Common myeloid progenitor, CD34-positive (primary cell): Measurements from ENCODE around the gene SDCCAG8.
"Not testable (repeated sequence)": the region's sequence is repeated elsewhere in the genome, so short reads cannot be mapped to it uniquely, and the experiment has no call there.

ENCODE experiments used
- CTCF ChIA-PET: fragments of 350-600 bp; sonication (Branson Sonifier 250); formaldehyde crosslinking; loops from one replicate; lab custom pipeline; 2021; ENCODE audit warnings: antibody characterized with exemption; lab: Charles Lee
- POLR2A ChIA-PET: fragments of 350-600 bp; sonication (Branson Sonifier 250); formaldehyde crosslinking; loops from one replicate; lab custom pipeline; 2021; ENCODE audit warnings: antibody characterized with exemption; lab: Charles Lee
- DNase-seq, 3 donors: peaks; one replicate each; pipeline versions ENCODE4 v3.0.0 to v3.0.0-alpha.2; 2013
- H3K27ac ChIP-seq, 2 experiments: 1 replicate in 1 of 2; 2 replicates in 1 of 2; pipeline ENCODE4 v1.7.0; 2013; ENCODE audit warnings: inconsistent platforms in 2 of 2, low read length in 2 of 2, mild to moderate bottlenecking in 2 of 2, low read depth in 1 of 2, moderate library complexity in 1 of 2; ENCODE audit not compliant: severe bottlenecking in 2 of 2, insufficient read depth in 1 of 2, poor library complexity in 1 of 2
- H3K27me3 ChIP-seq, 5 experiments: replicated peaks in 2 of 5; 1 replicate in 3 of 5; 2 replicates in 2 of 5; pipeline versions ENCODE4 v1.6.1 to v1.7.0; 2013; ENCODE audit warnings: low read length in 4 of 5, mild to moderate bottlenecking in 2 of 5, moderate library complexity in 2 of 5, inconsistent platforms in 1 of 5; ENCODE audit not compliant: insufficient read depth in 5 of 5, control insufficient read depth in 4 of 5
- H3K36me3 ChIP-seq, 4 experiments: 1 replicate in 2 of 4; 2 replicates in 2 of 4; pipeline versions ENCODE4 v1.6.1 to v1.7.0; 2013; ENCODE audit warnings: low read length in 3 of 4, control low read depth in 1 of 4, mild to moderate bottlenecking in 1 of 4; ENCODE audit not compliant: control insufficient read depth in 4 of 4, insufficient read depth in 4 of 4
- H3K4me1 ChIP-seq, 4 experiments: 1 replicate in 3 of 4; 2 replicates in 1 of 4; pipeline versions ENCODE4 v1.6.1 to v1.7.1; 2013; ENCODE audit warnings: low read length in 3 of 4, mild to moderate bottlenecking in 3 of 4, control low read depth in 1 of 4, inconsistent platforms in 1 of 4, moderate library complexity in 1 of 4; ENCODE audit not compliant: control insufficient read depth in 4 of 4, insufficient read depth in 4 of 4; ENCODE audit errors: control extremely low read depth in 1 of 4
- H3K4me3 ChIP-seq, 7 experiments: 1 replicate in 4 of 7; 2 replicates in 3 of 7; pipeline versions ENCODE4 v1.5.1 to v1.7.0; 2013; ENCODE audit warnings: mild to moderate bottlenecking in 7 of 7, low read length in 6 of 7, moderate library complexity in 6 of 7, inconsistent platforms in 2 of 7, low read depth in 2 of 7, control low read depth in 1 of 7; ENCODE audit not compliant: insufficient read depth in 4 of 7, control insufficient read depth in 1 of 7; ENCODE audit errors: extremely low read depth in 1 of 7
- H3K9me3 ChIP-seq, 5 experiments: 1 replicate in 4 of 5; 2 replicates in 1 of 5; pipeline versions ENCODE4 v1.6.1 to v1.7.1; 2013; ENCODE audit warnings: low read length in 4 of 5, mild to moderate bottlenecking in 2 of 5, inconsistent platforms in 1 of 5, low read depth in 1 of 5, moderate library complexity in 1 of 5; ENCODE audit not compliant: control insufficient read depth in 4 of 5, insufficient read depth in 2 of 5; ENCODE audit errors: control extremely low read depth in 1 of 5
- WGBS: methylation state at CpG from one replicate; pipeline ENCODE4 v1.1.5; 2013; ENCODE audit not compliant: insufficient coverage; 5-methylcytosine and 5-hydroxymethylcytosine counted together

Gene SDCCAG8

GRCh38 chr1:243332440-243332839 is 76.6 kb downstream of the SDCCAG8 start:
- 96% methylated on average over 17 of the region's 18 CpGs for WGBS
- Histone ChIP-seq H3K9me3 (peaks cover 0 to 2% (median 0%) of the 10 kb centered on the region in 5 experiments), H3K4me3 (no peak overlapping the region), H3K4me1 (no peaks in the 10 kb centered on the region), H3K36me3 (peaks cover 12 to 67% (median 43%) of the 10 kb centered on the region in 4 experiments), H3K27me3 (no peaks in the 10 kb centered on the region), H3K27ac (no peak overlapping the region)
- CTCF ChIA-PET, result interaction anchor here (0.7 kb wide), 1 partner anchor 19 kb away, joined by 3 read pairs; no protein-coding TSS in a partner anchor
- no peak for DNase-seq
- POLR2A ChIA-PET, result no interaction called here

GRCh38 chr1:243335292-243335691 is 79.5 kb downstream of the SDCCAG8 start:
- DNase-seq, result no peak
- Histone ChIP-seq H3K36me3 (peaks cover 17 to 76% (median 47%) of the 10 kb centered on the region in 4 experiments), H3K9me3 (peaks cover 0 to 2% (median 0%) of the 10 kb centered on the region in 5 experiments), H3K4me1 (no peaks in the 10 kb centered on the region), H3K27ac (no peak overlapping the region), H3K4me3 (no peak overlapping the region), H3K27me3 (no peaks in the 10 kb centered on the region)
- POLR2A ChIA-PET, result no interaction called here
- CTCF ChIA-PET, result interaction anchor here (0.8 to 1.2 kb wide), 3 partner anchors 7 to 10 kb away, joined by 3 read pairs; no protein-coding TSS in a partner anchor
- 100% methylated on average over 2 of the region's 3 CpGs for WGBS

GRCh38 chr1:243336163-243336562 is 80.3 kb downstream of the SDCCAG8 start:
- H3K4me3 ChIP-seq, result no peak overlapping the region
- no peaks in the 10 kb centered on the region for H3K27me3 ChIP-seq
- peaks cover 17 to 74% (median 44%) of the 10 kb centered on the region in 4 experiments for H3K36me3 ChIP-seq
- ChIA-PET CTCF (interaction anchor here (1.6 kb wide), 1 partner anchor 12 kb away, joined by 3 read pairs; no protein-coding TSS in a partner anchor), POLR2A (interaction anchor here (0.6 kb wide), 1 partner anchor 40 kb away, joined by 3 read pairs; no protein-coding TSS in a partner anchor)
- 50% methylated on average over 2 of the region's 2 CpGs for WGBS
- H3K27ac ChIP-seq, result no peak overlapping the region
- DNase-seq, result no peak
- peaks cover 0 to 2% (median 0%) of the 10 kb centered on the region in 5 experiments for H3K9me3 ChIP-seq
- no peaks in the 10 kb centered on the region for H3K4me1 ChIP-seq

GRCh38 chr1:243338848-243339247 is 83.0 kb downstream of the SDCCAG8 start:
- POLR2A ChIA-PET, result interaction anchor here (0.6 kb wide), 1 partner anchor 1006 kb away, joined by 5 read pairs; no protein-coding TSS in a partner anchor

GRCh38 chr1:243341074-243341473 is 85.2 kb downstream of the SDCCAG8 start:
- no peaks in the 10 kb centered on the region for H3K27me3 ChIP-seq
- POLR2A ChIA-PET, result no interaction called here
- H3K4me3 ChIP-seq, result no peak overlapping the region
- H3K4me1 ChIP-seq, result no peaks in the 10 kb centered on the region
- CTCF ChIA-PET, result no interaction called here
- no peaks in the 10 kb centered on the region for H3K9me3 ChIP-seq
- DNase-seq, result no peak
- peaks cover 6 to 49% (median 13%) of the 10 kb centered on the region in 4 experiments for H3K36me3 ChIP-seq
- no CpG with 5 or more reads among the region's 2 CpGs for WGBS
- no peak overlapping the region for H3K27ac ChIP-seq

More at GRCh38 chr1:243338848-243339247, 83.0 kb downstream of the SDCCAG8 start:
- not testable (repeated sequence) for H3K4me1 ChIP-seq, H3K27me3 ChIP-seq, H3K9me3 ChIP-seq, DNase-seq, H3K27ac ChIP-seq, H3K4me3 ChIP-seq
- 83% methylated on average over 1 of the region's 4 CpGs for WGBS
- peaks cover 10 to 59% (median 25%) of the 10 kb centered on the region in 4 experiments for H3K36me3 ChIP-seq
- CTCF ChIA-PET, result interaction anchor here (1.1 to 1.3 kb wide), 2 partner anchors 17 to 71 kb away, joined by 3 to 5 read pairs; no protein-coding TSS in a partner anchor

- DNase-seq, result peak; percentile 52 to 71 (median 62)
- Histone ChIP-seq H3K36me3 (peaks cover 10 to 49% (median 20%) of the 10 kb centered on the region in 4 experiments), H3K27me3 (no peaks in the 10 kb centered on the region), H3K4me3 (no peak overlapping the region), H3K27ac (no peak overlapping the region), H3K4me1 (no peaks in the 10 kb centered on the region), H3K9me3 (no peaks in the 10 kb centered on the region)
- ChIA-PET CTCF (interaction anchor here (0.8 to 4.1 kb wide), 16 partner anchors 8 to 954 kb away, joined by 3 to 49 read pairs (median 4); no protein-coding TSS in a partner anchor), POLR2A (no interaction called here)
- WGBS, result 76% methylated on average over 5 of the region's 5 CpGs
These were observed 88.4 kb downstream of the SDCCAG8 start for GRCh38 chr1:243343970-243344937.
